K562 (cell line): ENCODE measurements around the gene STAB1. TPM values are rescaled to one million over a fixed set of nuclear protein-coding genes. Genes with fewer than 3 reads are reported as not detected.

Experiments
- CREB1 ChIP-seq, 2 experiments: sonication (generic) in 1 of 2; formaldehyde crosslinking in 1 of 2; IDR thresholded peaks; 2 replicates each; pipeline versions ENCODE4 v1.6.1 to v1.8.0; 2012 to 2022; ENCODE audit warnings: inconsistent platforms in 1 of 2, mild to moderate bottlenecking in 1 of 2, missing genetic modification reagents in 1 of 2, moderate library complexity in 1 of 2
- POLR2A ChIP-seq: fragments of 450-650 bp; conservative IDR thresholded peaks from 2 replicates; pipeline ENCODE4 v1.6.1; 2016
- PTRF ChIP-seq: fragments of 450-650 bp; IDR thresholded peaks from 2 replicates; pipeline ENCODE4 v1.6.1; 2016; ENCODE audit warnings: mild to moderate bottlenecking, missing genetic modification characterization, missing compliant biosample characterization
- RBFOX2 ChIP-seq: fragments of 200-400 bp; formaldehyde crosslinking; IDR thresholded peaks from 2 replicates; pipeline ENCODE4 v1.6.1; 2017; ENCODE audit warnings: low read depth, mild to moderate bottlenecking, low read length, moderate library complexity
- SIN3A ChIP-seq, 2 experiments: fragments of 150-350 bp in 1 of 2; IDR thresholded peaks; 2 replicates each; pipeline ENCODE4 v1.6.1; 2011 to 2016; ENCODE audit warnings: borderline replicate concordance in 2 of 2, low read depth in 2 of 2, low read length in 2 of 2, mild to moderate bottlenecking in 2 of 2, moderate library complexity in 2 of 2; ENCODE audit not compliant: control insufficient read depth in 1 of 2
- SIN3B ChIP-seq: fragments of 450-650 bp; IDR thresholded peaks from 2 replicates; pipeline ENCODE4 v1.6.1; 2017; ENCODE audit warnings: low read depth, mild to moderate bottlenecking, moderate library complexity
- TEAD2 ChIP-seq: fragments of 450-650 bp; IDR thresholded peaks from 2 replicates; pipeline ENCODE4 v1.6.1; 2016; ENCODE audit warnings: missing genetic modification characterization, control low read depth, missing compliant biosample characterization
- TRIM28 ChIP-seq: fragments of 450-650 bp; IDR thresholded peaks from 2 replicates; pipeline ENCODE4 v1.6.1; 2017
- TSHZ1 ChIP-seq: fragments of 250-450 bp; sonication (Bioruptor Pico); IDR thresholded peaks from 2 replicates; pipeline ENCODE4 v1.4.0; 2020; ENCODE audit warnings: mild to moderate bottlenecking, moderate library complexity
- ZBED1 ChIP-seq: IDR thresholded peaks from 2 replicates; pipeline ENCODE4 v1.6.1; 2014
- ZNF184 ChIP-seq: sonication (generic); formaldehyde crosslinking; IDR thresholded peaks from 2 replicates; pipeline ENCODE4 v1.5.0; 2020; ENCODE audit warnings: missing genetic modification reagents
- ZNF212 ChIP-seq: fragments of 450-650 bp; formaldehyde crosslinking; IDR thresholded peaks from 2 replicates; pipeline ENCODE4 v1.4.0; 2020; ENCODE audit warnings: mild to moderate bottlenecking
- ZNF282 ChIP-seq: sonication (generic); formaldehyde crosslinking; IDR thresholded peaks from 2 replicates; pipeline ENCODE4 v1.8.1; 2023; ENCODE audit warnings: missing genetic modification reagents
- ZNF696 ChIP-seq: fragments of 250-450 bp; sonication (Bioruptor Pico); conservative IDR thresholded peaks from 2 replicates; pipeline ENCODE4 v1.4.0; 2020; ENCODE audit warnings: mild to moderate bottlenecking, moderate library complexity
- ZNF717 ChIP-seq: fragments of 250-450 bp; sonication (Bioruptor Pico); IDR thresholded peaks from 2 replicates; pipeline ENCODE4 v1.5.0; 2021
- polyA plus RNA-seq, 8 experiments: library from polyadenylated mRNA; depleted of rRNA in 4 of 8; stranded (reverse) in 5 of 8; unstranded in 3 of 8; fragments of >200 nt; fragmentation: Nextera tagmentation in 2 of 8; fragmentation: Illumina TruSeq in 1 of 8; extraction: Ambion mirVana in 2 of 8; extraction: Trizol in 1 of 8; gene quantifications; 2 replicates each; pipeline versions ENCODE4 v1.2.1 to v1.2.3, GENCODE V29; 2011 to 2014; ENCODE audit warnings: inconsistent platforms in 1 of 8, missing spikeins in 1 of 8
- total RNA-seq, 7 experiments: library from RNA; depleted of rRNA in 6 of 7; stranded (reverse); fragments of >200 nt in 6 of 7; fragmentation: Illumina TruSeq in 2 of 7; extraction: Trizol in 2 of 7; gene quantifications; 2 replicates each; pipeline versions ENCODE4 v1.2.1 to v1.2.3, GENCODE V29; 2011 to 2021; ENCODE audit warnings: low replicate concordance in 1 of 7
- TF ChIP-seq, protein P1 (sequence below): fragments of 250-450 bp; sonication (Bioruptor Pico); IDR thresholded peaks from 2 replicates; pipeline ENCODE4 v1.4.0; 2020; ENCODE audit warnings: mild to moderate bottlenecking, moderate library complexity, borderline replicate concordance
- TF ChIP-seq, protein P2 (sequence below): fragments of 250-450 bp; sonication (Bioruptor Pico); IDR thresholded peaks from 2 replicates; pipeline ENCODE4 v1.8.0; 2022; ENCODE audit warnings: moderate library complexity, mild to moderate bottlenecking, inconsistent platforms
- TF ChIP-seq, protein P3 (sequence below): fragments of 250-450 bp; sonication (Bioruptor Pico); IDR thresholded peaks from 2 replicates; pipeline ENCODE4 v1.8.0; 2021; ENCODE audit warnings: mild to moderate bottlenecking, moderate library complexity
- TF ChIP-seq, protein P4 (sequence below): fragments of 450-650 bp; IDR thresholded peaks from 2 replicates; pipeline ENCODE4 v1.6.1; 2016; ENCODE audit warnings: low read depth, mild to moderate bottlenecking, moderate library complexity

Gene STAB1
- total and polyA plus RNA-seq, 9 of the 15 experiments (the other 6 are each of a cell fraction or from before 2014, with no cell fraction given), result 0.20 to 3.9 (median 1.2) TPM

GRCh38 chr3:52523386-52524257 is 28.5 kb downstream of the STAB1 start (continued):
- TF ChIP-seq TSHZ1 (CRISPR knock-in tag) (no peak), ZNF696 (no peak), ZNF717 (CRISPR knock-in tag) (no peak), ZNF282 (CRISPR knock-in tag) (no peak), SIN3A (IDR thresholded peaks at IDR 0.05; ENCODE audit: borderline replicate concordance in 2 of 2, control insufficient read depth in 1 of 2, low read depth in 2 of 2, low read length in 2 of 2) (no peak), CREB1 (IDR thresholded peaks at IDR 0.05) (no peak), CREB1 (CRISPR knock-in tag; IDR thresholded peaks at IDR 0.05) (no peak), SIN3B (no peak), ZNF212 (CRISPR knock-in tag) (no peak), TRIM28 (no peak), ZNF184 (CRISPR knock-in tag) (no peak), PTRF (tag) (no peak), POLR2A (peak; percentile 42), RBFOX2 (peak; percentile 46), TEAD2 (no peak), ZBED1 (no peak)
- TF ChIP-seq, protein P1, sequence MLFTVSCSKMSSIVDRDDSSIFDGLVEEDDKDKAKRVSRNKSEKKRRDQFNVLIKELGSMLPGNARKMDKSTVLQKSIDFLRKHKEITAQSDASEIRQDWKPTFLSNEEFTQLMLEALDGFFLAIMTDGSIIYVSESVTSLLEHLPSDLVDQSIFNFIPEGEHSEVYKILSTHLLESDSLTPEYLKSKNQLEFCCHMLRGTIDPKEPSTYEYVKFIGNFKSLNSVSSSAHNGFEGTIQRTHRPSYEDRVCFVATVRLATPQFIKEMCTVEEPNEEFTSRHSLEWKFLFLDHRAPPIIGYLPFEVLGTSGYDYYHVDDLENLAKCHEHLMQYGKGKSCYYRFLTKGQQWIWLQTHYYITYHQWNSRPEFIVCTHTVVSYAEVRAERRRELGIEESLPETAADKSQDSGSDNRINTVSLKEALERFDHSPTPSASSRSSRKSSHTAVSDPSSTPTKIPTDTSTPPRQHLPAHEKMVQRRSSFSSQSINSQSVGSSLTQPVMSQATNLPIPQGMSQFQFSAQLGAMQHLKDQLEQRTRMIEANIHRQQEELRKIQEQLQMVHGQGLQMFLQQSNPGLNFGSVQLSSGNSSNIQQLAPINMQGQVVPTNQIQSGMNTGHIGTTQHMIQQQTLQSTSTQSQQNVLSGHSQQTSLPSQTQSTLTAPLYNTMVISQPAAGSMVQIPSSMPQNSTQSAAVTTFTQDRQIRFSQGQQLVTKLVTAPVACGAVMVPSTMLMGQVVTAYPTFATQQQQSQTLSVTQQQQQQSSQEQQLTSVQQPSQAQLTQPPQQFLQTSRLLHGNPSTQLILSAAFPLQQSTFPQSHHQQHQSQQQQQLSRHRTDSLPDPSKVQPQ (CRISPR knock-in tag), result no peak
- TF ChIP-seq, protein P2, sequence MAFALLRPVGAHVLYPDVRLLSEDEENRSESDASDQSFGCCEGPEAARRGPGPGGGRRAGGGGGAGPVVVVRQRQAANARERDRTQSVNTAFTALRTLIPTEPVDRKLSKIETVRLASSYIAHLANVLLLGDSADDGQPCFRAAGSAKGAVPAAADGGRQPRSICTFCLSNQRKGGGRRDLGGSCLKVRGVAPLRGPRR (CRISPR knock-in tag), result no peak
- TF ChIP-seq, protein P3, sequence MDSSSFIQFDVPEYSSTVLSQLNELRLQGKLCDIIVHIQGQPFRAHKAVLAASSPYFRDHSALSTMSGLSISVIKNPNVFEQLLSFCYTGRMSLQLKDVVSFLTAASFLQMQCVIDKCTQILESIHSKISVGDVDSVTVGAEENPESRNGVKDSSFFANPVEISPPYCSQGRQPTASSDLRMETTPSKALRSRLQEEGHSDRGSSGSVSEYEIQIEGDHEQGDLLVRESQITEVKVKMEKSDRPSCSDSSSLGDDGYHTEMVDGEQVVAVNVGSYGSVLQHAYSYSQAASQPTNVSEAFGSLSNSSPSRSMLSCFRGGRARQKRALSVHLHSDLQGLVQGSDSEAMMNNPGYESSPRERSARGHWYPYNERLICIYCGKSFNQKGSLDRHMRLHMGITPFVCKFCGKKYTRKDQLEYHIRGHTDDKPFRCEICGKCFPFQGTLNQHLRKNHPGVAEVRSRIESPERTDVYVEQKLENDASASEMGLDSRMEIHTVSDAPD (CRISPR knock-in tag), result no peak
- TF ChIP-seq, protein P4, sequence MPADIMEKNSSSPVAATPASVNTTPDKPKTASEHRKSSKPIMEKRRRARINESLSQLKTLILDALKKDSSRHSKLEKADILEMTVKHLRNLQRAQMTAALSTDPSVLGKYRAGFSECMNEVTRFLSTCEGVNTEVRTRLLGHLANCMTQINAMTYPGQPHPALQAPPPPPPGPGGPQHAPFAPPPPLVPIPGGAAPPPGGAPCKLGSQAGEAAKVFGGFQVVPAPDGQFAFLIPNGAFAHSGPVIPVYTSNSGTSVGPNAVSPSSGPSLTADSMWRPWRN, result no peak
